ENCODE measurements around the gene RSPO4.

RSPO4 gene

GRCh38 chr20:1035466-1035865, 33.4 kb upstream of the RSPO4 start:
- no peaks in the 10 kb centered on the region for H3K4me1 ChIP-seq (ENCODE audit: low read length)
- H4K20me1 ChIP-seq (ENCODE audit: insufficient read depth, low read length), result no peaks in the 10 kb centered on the region
- no peaks in the 10 kb centered on the region for H3K27me3 ChIP-seq (replicated peaks; ENCODE audit: insufficient read depth, low read length)
- H2AFZ ChIP-seq (ENCODE audit: low read length), result no peak overlapping the region
- no peaks in the 10 kb centered on the region for H3K79me2 ChIP-seq (ENCODE audit: low read length)
- TF ChIP-seq CTCF (IDR thresholded peaks at IDR 0.05; ENCODE audit: low read length) (no peak), EZH2 (optimal IDR thresholded peaks at IDR 0.05; ENCODE audit: low read depth, low read length) (no peak), EZH2phosphoT487 (IDR thresholded peaks at IDR 0.05; ENCODE audit: low read length) (no peak)
- H3K4me2 ChIP-seq (ENCODE audit: low read depth, low read length), result no peak overlapping the region
- H3K9me3 ChIP-seq (replicated peaks; ENCODE audit: insufficient read depth, low read length), result no peaks in the 10 kb centered on the region
- H3K9me2 ChIP-seq (replicated peaks; ENCODE audit: insufficient read depth, low read length), result no peaks in the 10 kb centered on the region
- no peak overlapping the region for H3K9ac ChIP-seq (ENCODE audit: low read length)
- no peaks in the 10 kb centered on the region for H3K36me3 ChIP-seq (replicated peaks; ENCODE audit: insufficient read depth, low read length)
- H3K4me3 ChIP-seq (ENCODE audit: low read length), result no peak overlapping the region
- no peaks in the 10 kb centered on the region for H3F3A ChIP-seq (ENCODE audit: insufficient read depth, low read length)
- no peak overlapping the region for H3K27ac ChIP-seq (ENCODE audit: low read length)
- DNase-seq, result no peak

- H3K4me3 ChIP-seq (ENCODE audit: low read length), result no peak overlapping the region
- H3K36me3 ChIP-seq (replicated peaks; ENCODE audit: insufficient read depth, low read length), result no peaks in the 10 kb centered on the region
- TF ChIP-seq CTCF (IDR thresholded peaks at IDR 0.05; ENCODE audit: low read length) (no peak), EZH2phosphoT487 (IDR thresholded peaks at IDR 0.05; ENCODE audit: low read length) (no peak), EZH2 (optimal IDR thresholded peaks at IDR 0.05; ENCODE audit: low read depth, low read length) (no peak)
- H3F3A ChIP-seq (ENCODE audit: insufficient read depth, low read length), result no peaks in the 10 kb centered on the region
- no peak overlapping the region for H3K27ac ChIP-seq (ENCODE audit: low read length)
- no peaks in the 10 kb centered on the region for H4K20me1 ChIP-seq (ENCODE audit: insufficient read depth, low read length)
- H3K79me2 ChIP-seq (ENCODE audit: low read length), result no peaks in the 10 kb centered on the region
- no peaks in the 10 kb centered on the region for H3K4me1 ChIP-seq (ENCODE audit: low read length)
- H2AFZ ChIP-seq (ENCODE audit: low read length), result no peak overlapping the region
- no peak overlapping the region for H3K4me2 ChIP-seq (ENCODE audit: low read depth, low read length)
- no peaks in the 10 kb centered on the region for H3K9me2 ChIP-seq (replicated peaks; ENCODE audit: insufficient read depth, low read length)
- no peaks in the 10 kb centered on the region for H3K9me3 ChIP-seq (replicated peaks; ENCODE audit: insufficient read depth, low read length)
- DNase-seq, result no peak
- no peak overlapping the region for H3K9ac ChIP-seq (ENCODE audit: low read length)
- no peaks in the 10 kb centered on the region for H3K27me3 ChIP-seq (replicated peaks; ENCODE audit: insufficient read depth, low read length)
Observed at GRCh38 chr20:1034415-1034789, 32.3 kb upstream of the RSPO4 start.

DNA sequence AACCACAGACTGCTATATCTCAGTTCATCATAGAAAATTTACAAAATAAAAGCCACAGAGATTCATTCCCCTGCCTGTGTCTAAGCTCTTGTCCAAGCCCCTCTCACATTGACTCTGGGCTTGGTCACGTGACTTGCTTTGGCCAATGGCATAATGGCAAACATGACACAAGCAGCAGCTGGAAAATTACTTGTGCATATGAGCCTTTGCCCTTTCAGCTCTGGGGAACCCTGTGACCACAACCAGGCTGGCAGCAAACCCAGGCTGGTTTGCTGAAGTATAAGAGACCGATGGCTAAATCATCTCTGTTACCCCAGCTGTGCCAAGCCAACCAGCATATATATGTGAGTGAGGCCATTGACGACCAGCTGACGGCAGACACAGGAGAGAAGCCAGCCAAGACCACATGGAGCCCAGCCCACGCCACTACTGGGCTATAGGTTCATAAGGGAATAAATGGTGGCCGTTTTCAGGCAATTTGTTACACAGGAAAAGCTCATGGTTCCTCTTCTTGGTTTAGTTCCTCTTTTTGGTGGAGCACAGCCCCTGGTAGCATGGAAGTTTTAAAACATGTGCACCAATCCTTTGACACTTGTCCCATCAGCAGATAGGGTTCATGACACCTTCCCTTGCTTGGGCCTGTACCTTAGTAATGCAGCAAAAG, 31.8 kb upstream of the RSPO4 start:
- Histone ChIP-seq H3K4me2 (ENCODE audit: low read depth, low read length) (no peak overlapping the region), H3F3A (ENCODE audit: insufficient read depth, low read length) (no peaks in the 10 kb centered on the region), H3K9me2 (replicated peaks; ENCODE audit: insufficient read depth, low read length) (no peaks in the 10 kb centered on the region), H3K4me3 (ENCODE audit: low read length) (no peak overlapping the region), H3K36me3 (replicated peaks; ENCODE audit: insufficient read depth, low read length) (no peaks in the 10 kb centered on the region), H3K27me3 (replicated peaks; ENCODE audit: insufficient read depth, low read length) (no peaks in the 10 kb centered on the region), H3K79me2 (ENCODE audit: low read length) (no peaks in the 10 kb centered on the region), H3K4me1 (ENCODE audit: low read length) (no peaks in the 10 kb centered on the region), H3K9me3 (replicated peaks; ENCODE audit: insufficient read depth, low read length) (no peaks in the 10 kb centered on the region), H3K9ac (ENCODE audit: low read length) (no peak overlapping the region), H2AFZ (ENCODE audit: low read length) (no peak overlapping the region), H3K27ac (ENCODE audit: low read length) (no peak overlapping the region), H4K20me1 (ENCODE audit: insufficient read depth, low read length) (no peaks in the 10 kb centered on the region)
- DNase-seq, result no peak
- TF ChIP-seq EZH2 (optimal IDR thresholded peaks at IDR 0.05; ENCODE audit: low read depth, low read length) (no peak), CTCF (IDR thresholded peaks at IDR 0.05; ENCODE audit: low read length) (no peak), EZH2phosphoT487 (IDR thresholded peaks at IDR 0.05; ENCODE audit: low read length) (no peak)

Measured in MM.1S (cell line).